GM18951 (cell line): ENCODE measurements around the gene CNTNAP5.

ENCODE experiments used
- POLR2A ChIP-seq: IDR thresholded peaks from 4 replicates; pipeline ENCODE4 v1.6.1; 2011; ENCODE audit warnings: mild to moderate bottlenecking; ENCODE audit not compliant: insufficient read length, insufficient read depth; ENCODE audit errors: extremely low read depth
- in situ Hi-C: fragments of 300-500 bp; cut with MboI; formaldehyde crosslinking; loops from one replicate; pipeline ENCODE4 v1.12.0; 2022; ENCODE audit warnings: low sequenced_read_pairs, mixed read lengths, inconsistent platforms; ENCODE audit not compliant: unreplicated experiment

Gene CNTNAP5

GRCh38 chr2:124476291-124476690 lies 451.2 kb downstream of the CNTNAP5 start:
- no peak for TF ChIP-seq POLR2A
- in situ Hi-C loops = no loop called here

- in situ Hi-C loops = no loop called here
Measured at GRCh38 chr2:124478761-124479160, 453.7 kb downstream of the CNTNAP5 start.

GRCh38 chr2:124480958-124481357 lies 455.9 kb downstream of the CNTNAP5 start:
- in situ Hi-C loops = no loop called here
- TF ChIP-seq POLR2A = no peak

More at GRCh38 chr2:124478761-124479160, 453.7 kb downstream of the CNTNAP5 start:
- TF ChIP-seq POLR2A = no peak

GRCh38 chr2:124482044-124482443 lies 457.0 kb downstream of the CNTNAP5 start:
- no peak for TF ChIP-seq POLR2A
- in situ Hi-C loops = no loop called here

GRCh38 chr2:124482551-124482950 lies 457.5 kb downstream of the CNTNAP5 start:
- in situ Hi-C loops = no loop called here
- TF ChIP-seq POLR2A = no peak

- TF ChIP-seq POLR2A = no peak
- in situ Hi-C loops = no loop called here
Measured at GRCh38 chr2:124485659-124486058, 460.6 kb downstream of the CNTNAP5 start.

- TF ChIP-seq POLR2A = no peak
- in situ Hi-C loops = no loop called here
Measured at GRCh38 chr2:124489686-124490085, 464.6 kb downstream of the CNTNAP5 start.

- TF ChIP-seq POLR2A = no peak
- in situ Hi-C loops = no loop called here
Measured at GRCh38 chr2:124501575-124502152, 476.6 kb downstream of the CNTNAP5 start.

- no peak for TF ChIP-seq POLR2A
- in situ Hi-C loops = no loop called here
Measured at GRCh38 chr2:124514236-124514635, 489.1 kb downstream of the CNTNAP5 start.

GRCh38 chr2:124520953-124521352 lies 495.9 kb downstream of the CNTNAP5 start:
- in situ Hi-C loops = no loop called here
- TF ChIP-seq POLR2A = no peak

GRCh38 chr2:124523096-124523495 lies 498.0 kb downstream of the CNTNAP5 start:
- TF ChIP-seq POLR2A = no peak
- in situ Hi-C loops = no loop called here

- no peak for TF ChIP-seq POLR2A
- in situ Hi-C loops = no loop called here
Measured at GRCh38 chr2:124524155-124524915, 499.2 kb downstream of the CNTNAP5 start.

- in situ Hi-C loops = no loop called here
- no peak for TF ChIP-seq POLR2A
Measured at GRCh38 chr2:124526221-124526620, 501.1 kb downstream of the CNTNAP5 start.

- in situ Hi-C loops = no loop called here
- TF ChIP-seq POLR2A = no peak
Measured at GRCh38 chr2:124530203-124530602, 505.1 kb downstream of the CNTNAP5 start.
